ENCODE results near the gene C21orf91. TPM values are rescaled to one million over a fixed set of nuclear protein-coding genes. Genes with fewer than 3 reads are reported as not detected.

Gene C21orf91
- total RNA-seq, 1 donor from 2014 or later = 33.0 TPM

DNA sequence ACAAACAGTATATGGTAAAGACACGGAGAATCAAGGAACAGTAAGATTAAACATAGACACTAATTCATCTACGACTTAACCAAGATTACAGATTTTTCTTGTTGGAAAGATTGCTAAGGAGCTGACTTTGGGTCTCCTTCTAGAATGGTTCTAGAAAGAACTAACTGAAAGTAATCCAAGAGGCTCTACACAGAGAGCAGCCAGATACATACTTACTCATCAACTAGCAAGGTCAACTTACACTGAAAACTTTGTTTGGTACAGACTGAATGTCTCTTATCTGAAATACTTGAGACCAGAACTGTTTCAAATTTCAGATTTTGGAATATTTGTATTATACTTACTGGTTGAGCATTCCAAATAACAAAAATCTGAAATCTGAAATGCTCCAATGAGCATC, 5.8 kb downstream of the C21orf91 start:
- no peak overlapping the region for H3K27ac Mint-ChIP-seq
- H3K36me3 Mint-ChIP-seq (ENCODE audit: insufficient read depth) = peaks cover 59% of the 10 kb centered on the region
- TF ChIP-seq, protein P1, sequence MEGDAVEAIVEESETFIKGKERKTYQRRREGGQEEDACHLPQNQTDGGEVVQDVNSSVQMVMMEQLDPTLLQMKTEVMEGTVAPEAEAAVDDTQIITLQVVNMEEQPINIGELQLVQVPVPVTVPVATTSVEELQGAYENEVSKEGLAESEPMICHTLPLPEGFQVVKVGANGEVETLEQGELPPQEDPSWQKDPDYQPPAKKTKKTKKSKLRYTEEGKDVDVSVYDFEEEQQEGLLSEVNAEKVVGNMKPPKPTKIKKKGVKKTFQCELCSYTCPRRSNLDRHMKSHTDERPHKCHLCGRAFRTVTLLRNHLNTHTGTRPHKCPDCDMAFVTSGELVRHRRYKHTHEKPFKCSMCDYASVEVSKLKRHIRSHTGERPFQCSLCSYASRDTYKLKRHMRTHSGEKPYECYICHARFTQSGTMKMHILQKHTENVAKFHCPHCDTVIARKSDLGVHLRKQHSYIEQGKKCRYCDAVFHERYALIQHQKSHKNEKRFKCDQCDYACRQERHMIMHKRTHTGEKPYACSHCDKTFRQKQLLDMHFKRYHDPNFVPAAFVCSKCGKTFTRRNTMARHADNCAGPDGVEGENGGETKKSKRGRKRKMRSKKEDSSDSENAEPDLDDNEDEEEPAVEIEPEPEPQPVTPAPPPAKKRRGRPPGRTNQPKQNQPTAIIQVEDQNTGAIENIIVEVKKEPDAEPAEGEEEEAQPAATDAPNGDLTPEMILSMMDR (IDR thresholded peaks at IDR 0.05; ENCODE audit: unreplicated experiment) = no peak
- no peaks in the 10 kb centered on the region for H3K27me3 Mint-ChIP-seq
- H3K4me1 Mint-ChIP-seq (ENCODE audit: low read depth) = peaks cover 5% of the 10 kb centered on the region
- peaks cover 18% of the 10 kb centered on the region for H3K9me3 Mint-ChIP-seq (ENCODE audit: low read depth)
- H3K4me3 Mint-ChIP-seq (ENCODE audit: low read depth) = no peak overlapping the region
- DNase-seq (ENCODE audit: low spot score, unreplicated experiment) = no peak

- Mint-ChIP-seq H3K4me3 (ENCODE audit: low read depth) (no peak overlapping the region), H3K9me3 (ENCODE audit: low read depth) (peaks cover 27% of the 10 kb centered on the region), H3K36me3 (ENCODE audit: insufficient read depth) (peaks cover 58% of the 10 kb centered on the region), H3K4me1 (ENCODE audit: low read depth) (no peaks in the 10 kb centered on the region), H3K27ac (no peak overlapping the region), H3K27me3 (no peaks in the 10 kb centered on the region)
- TF ChIP-seq, protein P1 (IDR thresholded peaks at IDR 0.05; ENCODE audit: unreplicated experiment) = no peak
- DNase-seq (ENCODE audit: low spot score, unreplicated experiment) = no peak
Measured at GRCh38 chr21:17805966-17806365, 13.2 kb downstream of the C21orf91 start.

GRCh38 chr21:17803536-17803935, 15.6 kb downstream of the C21orf91 start:
- Mint-ChIP-seq H3K4me1 (ENCODE audit: low read depth) (peaks cover 6% of the 10 kb centered on the region), H3K27me3 (no peaks in the 10 kb centered on the region), H3K9me3 (ENCODE audit: low read depth) (peaks cover 16% of the 10 kb centered on the region), H3K36me3 (ENCODE audit: insufficient read depth) (peaks cover 39% of the 10 kb centered on the region), H3K4me3 (ENCODE audit: low read depth) (no peak overlapping the region), H3K27ac (no peak overlapping the region)
- DNase-seq (ENCODE audit: low spot score, unreplicated experiment) = no peak
- TF ChIP-seq, protein P1 (IDR thresholded peaks at IDR 0.05; ENCODE audit: unreplicated experiment) = no peak

- Mint-ChIP-seq H3K27ac (no peak overlapping the region), H3K9me3 (ENCODE audit: low read depth) (peaks cover 9% of the 10 kb centered on the region), H3K4me1 (ENCODE audit: low read depth) (peaks cover 6% of the 10 kb centered on the region), H3K4me3 (ENCODE audit: low read depth) (no peak overlapping the region), H3K27me3 (no peaks in the 10 kb centered on the region), H3K36me3 (ENCODE audit: insufficient read depth) (peaks cover 29% of the 10 kb centered on the region)
- no peak for DNase-seq (ENCODE audit: low spot score, unreplicated experiment)
- TF ChIP-seq, protein P1 (IDR thresholded peaks at IDR 0.05; ENCODE audit: unreplicated experiment) = no peak
Measured at GRCh38 chr21:17802572-17802971, 16.6 kb downstream of the C21orf91 start.

DNA sequence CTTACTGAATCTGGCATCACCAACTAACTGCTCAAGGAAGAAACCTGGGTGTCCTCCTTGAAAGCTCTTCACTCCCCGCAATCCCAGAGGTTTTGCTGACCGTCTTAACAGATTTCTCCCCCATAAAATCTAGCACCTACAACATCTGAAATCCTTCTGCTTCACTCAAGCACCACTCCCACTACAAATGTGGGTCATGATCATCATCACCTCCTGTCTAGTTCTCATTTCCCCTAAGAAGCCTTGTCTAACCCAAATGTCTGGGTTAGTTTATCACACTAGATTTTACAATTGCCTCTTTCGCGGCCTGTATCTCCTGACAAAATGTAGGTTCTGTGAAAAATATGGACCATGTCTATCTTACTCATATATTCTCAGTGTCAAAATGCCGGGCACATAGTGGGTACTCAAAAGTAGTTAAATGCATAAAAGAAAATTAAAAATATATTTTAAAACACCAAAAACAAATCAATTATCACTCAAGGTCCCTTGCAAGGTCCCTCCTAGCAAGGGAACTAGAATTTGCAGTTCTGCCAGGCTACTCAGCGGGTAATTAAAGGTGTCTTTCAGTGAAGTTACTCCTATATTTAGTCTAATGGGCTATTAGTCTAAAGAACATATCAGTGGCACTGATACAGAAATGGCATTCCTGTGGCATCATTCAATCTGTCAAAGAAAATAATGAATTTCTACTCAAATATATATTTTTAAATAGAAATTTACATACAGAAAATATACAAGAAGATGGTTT, 19.6 kb downstream of the C21orf91 start:
- no peaks in the 10 kb centered on the region for H3K9me3 Mint-ChIP-seq (ENCODE audit: low read depth)
- H3K4me3 Mint-ChIP-seq (ENCODE audit: low read depth) = no peak overlapping the region
- no peaks in the 10 kb centered on the region for H3K27me3 Mint-ChIP-seq
- H3K27ac Mint-ChIP-seq = peak overlapping the region; percentile 15
- peaks cover 28% of the 10 kb centered on the region for H3K36me3 Mint-ChIP-seq (ENCODE audit: insufficient read depth)
- peaks cover 6% of the 10 kb centered on the region for H3K4me1 Mint-ChIP-seq (ENCODE audit: low read depth)
- TF ChIP-seq, protein P1 (IDR thresholded peaks at IDR 0.05; ENCODE audit: unreplicated experiment) = no peak
- no peak for DNase-seq (ENCODE audit: low spot score, unreplicated experiment)
